ENCODE results near the gene YY1.
A peak's percentile ranks its signal among the peaks of the same experiment; 100 is the strongest.

Gene YY1

GRCh38 chr14:100274250-100274649, 35.3 kb downstream of the YY1 start:
- no peak for TF ChIP-seq CTCF (IDR thresholded peaks at IDR 0.05; ENCODE audit: insufficient read depth, low read length, poor library complexity, severe bottlenecking)
- no peak overlapping the region for H3K4me3 ChIP-seq (replicated peaks; ENCODE audit: low read depth, low read length)
- DNase-seq (ENCODE audit: extremely low read depth, insufficient read length), result no peak
- H3K36me3 ChIP-seq (ENCODE audit: control insufficient read depth, insufficient read depth, low read length), result peaks cover 6% of the 10 kb centered on the region
- H3K27me3 ChIP-seq (replicated peaks; ENCODE audit: control insufficient read depth, insufficient read depth, low read length), result no peaks in the 10 kb centered on the region

- peaks cover 8% of the 10 kb centered on the region for H3K36me3 ChIP-seq (ENCODE audit: control insufficient read depth, insufficient read depth, low read length)
- TF ChIP-seq CTCF (IDR thresholded peaks at IDR 0.05; ENCODE audit: insufficient read depth, low read length, poor library complexity, severe bottlenecking), result no peak
- no peak for DNase-seq (ENCODE audit: extremely low read depth, insufficient read length)
These were observed 36.3 kb downstream of the YY1 start for GRCh38 chr14:100275214-100275613.

GRCh38 chr14:100278702-100279101, 39.8 kb downstream of the YY1 start:
- Histone ChIP-seq H3K27me3 (replicated peaks; ENCODE audit: control insufficient read depth, insufficient read depth, low read length) (no peaks in the 10 kb centered on the region), H3K4me3 (replicated peaks; ENCODE audit: low read depth, low read length) (no peak overlapping the region), H3K36me3 (ENCODE audit: control insufficient read depth, insufficient read depth, low read length) (peaks cover 11% of the 10 kb centered on the region)
- peak; percentile 27 for TF ChIP-seq CTCF (IDR thresholded peaks at IDR 0.05; ENCODE audit: insufficient read depth, low read length, poor library complexity, severe bottlenecking)
- no peak for DNase-seq (ENCODE audit: extremely low read depth, insufficient read length)

More at GRCh38 chr14:100275214-100275613, 36.3 kb downstream of the YY1 start:
- H3K4me3 ChIP-seq (replicated peaks; ENCODE audit: low read depth, low read length), result no peak overlapping the region
- no peaks in the 10 kb centered on the region for H3K27me3 ChIP-seq (replicated peaks; ENCODE audit: control insufficient read depth, insufficient read depth, low read length)

GRCh38 chr14:100279133-100279532, 40.2 kb downstream of the YY1 start:
- no peak for DNase-seq (ENCODE audit: extremely low read depth, insufficient read length)
- Histone ChIP-seq H3K36me3 (ENCODE audit: control insufficient read depth, insufficient read depth, low read length) (peaks cover 11% of the 10 kb centered on the region), H3K27me3 (replicated peaks; ENCODE audit: control insufficient read depth, insufficient read depth, low read length) (no peaks in the 10 kb centered on the region), H3K4me3 (replicated peaks; ENCODE audit: low read depth, low read length) (no peak overlapping the region)
- TF ChIP-seq CTCF (IDR thresholded peaks at IDR 0.05; ENCODE audit: insufficient read depth, low read length, poor library complexity, severe bottlenecking), result no peak

- TF ChIP-seq CTCF (IDR thresholded peaks at IDR 0.05; ENCODE audit: insufficient read depth, low read length, poor library complexity, severe bottlenecking), result no peak
- Histone ChIP-seq H3K4me3 (replicated peaks; ENCODE audit: low read depth, low read length) (no peak overlapping the region), H3K27me3 (replicated peaks; ENCODE audit: control insufficient read depth, insufficient read depth, low read length) (no peaks in the 10 kb centered on the region), H3K36me3 (ENCODE audit: control insufficient read depth, insufficient read depth, low read length) (peaks cover 10% of the 10 kb centered on the region)
- no peak for DNase-seq (ENCODE audit: extremely low read depth, insufficient read length)
These were observed 40.6 kb downstream of the YY1 start for GRCh38 chr14:100279563-100279962.

Measured in GM06990 (cell line).